ENCODE data around the gene PPT1. TPM values are rescaled to one million over a fixed set of nuclear protein-coding genes. Genes with fewer than 3 reads are reported as not detected.

PPT1 gene
- total and polyA plus RNA-seq, 2 donors (not counting 3 experiments of a cell fraction or from before 2014, with no cell fraction given): 58.0 to 131 TPM

- Histone ChIP-seq H3K9me3 (replicated peaks; ENCODE audit: control insufficient read depth, insufficient read depth, low read length) (no peaks in the 10 kb centered on the region), H3K4me3 (replicated peaks in 1 of 3; ENCODE audit: insufficient read depth in 1 of 3, low read depth in 1 of 3, low read length in 3 of 3) (no peak overlapping the region), H3K27ac (ENCODE audit: insufficient read depth, low read depth, low read length) (no peak overlapping the region), H3K36me3 (ENCODE audit: control insufficient read depth in 2 of 2, extremely low read depth in 1 of 2, insufficient read depth in 2 of 2, low read length in 2 of 2) (peaks cover 2 to 7% of the 10 kb centered on the region in 2 experiments), H3K4me2 (ENCODE audit: insufficient read depth, low read length) (no peak overlapping the region), H3K79me2 (ENCODE audit: control insufficient read depth, insufficient read depth, low read length) (peaks cover 16% of the 10 kb centered on the region), H3K9ac (replicated peaks; ENCODE audit: extremely low read depth, insufficient read depth, low read length) (no peak overlapping the region), H3K9me1 (replicated peaks; ENCODE audit: control insufficient read depth, extremely low read depth, insufficient read depth, low read length) (no peaks in the 10 kb centered on the region), H3K4me1 (ENCODE audit: control insufficient read depth, extremely low read depth, insufficient read depth, low read length) (peaks cover 20% of the 10 kb centered on the region), H2AFZ (ENCODE audit: low read depth, low read length) (no peak overlapping the region), H3K27me3 (ENCODE audit: control insufficient read depth in 2 of 2, insufficient read depth in 2 of 2, low read length in 2 of 2) (no peaks in the 10 kb centered on the region), H4K20me1 (replicated peaks; ENCODE audit: control insufficient read depth, extremely low read depth, insufficient read depth, low read length) (no peaks in the 10 kb centered on the region)
- ChIA-PET POLR2A (no interaction called here), CTCF (interaction anchor here (1.3 to 2.2 kb wide), 3 partner anchors 52 to 312 kb away, joined by 4 to 12 read pairs (median 9); no protein-coding TSS in a partner anchor)
- intact Hi-C loops (cut with micrococcal nuclease): no loop called here
- TF ChIP-seq POLR2AphosphoS5 (IDR thresholded peaks at IDR 0.05; ENCODE audit: insufficient read depth, low read depth, low read length): no peak
- no peak for TF ChIP-seq CTCF (IDR thresholded peaks at IDR 0.05; ENCODE audit: extremely low read depth in 1 of 2, insufficient read depth in 1 of 2, low read depth in 1 of 2, low read length in 2 of 2)
- TF ChIP-seq MAX (IDR thresholded peaks at IDR 0.05; ENCODE audit: insufficient read depth, insufficient read length): no peak
- FAIRE-seq (no peak), DNase-seq (ENCODE audit: low read depth, low spot score) (no peak)
- no TSS peak for BruUV-seq (replicated peaks)
- dilution Hi-C loops (cut with MboI; ENCODE audit: extremely low pct_ligation_motif_present, low sequenced_read_pairs): no loop called here
These were observed 4.8 kb downstream of the PPT1 start for GRCh38 chr1:40092241-40092640.

GRCh38 chr1:40090652-40091355, 6.2 kb downstream of the PPT1 start:
- FAIRE-seq (peak; percentile 63), DNase-seq (ENCODE audit: low read depth, low spot score) (peak; percentile 50)
- H3K4me2 ChIP-seq (ENCODE audit: insufficient read depth, low read length): peak overlapping the region; percentile 41
- H3K36me3 ChIP-seq (ENCODE audit: control insufficient read depth in 2 of 2, extremely low read depth in 1 of 2, insufficient read depth in 2 of 2, low read length in 2 of 2): peaks cover 4 to 7% of the 10 kb centered on the region in 2 experiments
- no peaks in the 10 kb centered on the region for H3K9me3 ChIP-seq (replicated peaks; ENCODE audit: control insufficient read depth, insufficient read depth, low read length)
- peaks cover 8% of the 10 kb centered on the region for H3K79me2 ChIP-seq (ENCODE audit: control insufficient read depth, insufficient read depth, low read length)
- intact Hi-C loops (cut with micrococcal nuclease): no loop called here
- no peak overlapping the region for H2AFZ ChIP-seq (ENCODE audit: low read depth, low read length)
- no peaks in the 10 kb centered on the region for H4K20me1 ChIP-seq (replicated peaks; ENCODE audit: control insufficient read depth, extremely low read depth, insufficient read depth, low read length)
- ChIA-PET POLR2A (no interaction called here), CTCF (interaction anchor here (0.7 to 2.2 kb wide), 9 partner anchors 8 to 248 kb away, joined by 3 to 12 read pairs (median 4); partner anchors contain the start of gene RLF)
- peak overlapping the region; percentile 30 for H3K27ac ChIP-seq (ENCODE audit: insufficient read depth, low read depth, low read length)
- H3K9me1 ChIP-seq (replicated peaks; ENCODE audit: control insufficient read depth, extremely low read depth, insufficient read depth, low read length): no peaks in the 10 kb centered on the region
- no TSS peak for BruUV-seq (replicated peaks)
- H3K9ac ChIP-seq (replicated peaks; ENCODE audit: extremely low read depth, insufficient read depth, low read length): no peak overlapping the region
- TF ChIP-seq FOS (IDR thresholded peaks at IDR 0.05; ENCODE audit: borderline replicate concordance, insufficient read depth, low read length): peak; percentile 23
- peak; percentile 24 for TF ChIP-seq JUN (IDR thresholded peaks at IDR 0.05; ENCODE audit: borderline replicate concordance, insufficient read depth, insufficient read length, low read depth)
- no peak for TF ChIP-seq MYC (IDR thresholded peaks at IDR 0.05; ENCODE audit: low read depth, low read length)
- H3K4me1 ChIP-seq (ENCODE audit: control insufficient read depth, extremely low read depth, insufficient read depth, low read length): peaks cover 11% of the 10 kb centered on the region
- no peaks in the 10 kb centered on the region for H3K27me3 ChIP-seq (ENCODE audit: control insufficient read depth in 2 of 2, insufficient read depth in 2 of 2, low read length in 2 of 2)
- H3K4me3 ChIP-seq (replicated peaks in 1 of 3; ENCODE audit: insufficient read depth in 1 of 3, low read depth in 1 of 3, low read length in 3 of 3): no peak overlapping the region
- dilution Hi-C loops (cut with MboI; ENCODE audit: extremely low pct_ligation_motif_present, low sequenced_read_pairs): no loop called here

Measured in endothelial cell of umbilical vein (primary cell).